Spinal cord (tissue), 10 donors: ENCODE measurements around the gene LRRC27. TPM values are rescaled to one million over a fixed set of nuclear protein-coding genes. Genes with fewer than 3 reads are reported as not detected.
"Not testable (repeated sequence)": the region's sequence is repeated elsewhere in the genome, so short reads cannot be mapped to it uniquely, and the experiment has no call there.

Source experiments
- DNase-seq, 6 donors: peaks; one replicate each; pipeline versions ENCODE4 v3.0.0 to v3.0.0-alpha.2; 2013 to 2015; ENCODE audit warnings: low spot score in 6 of 6, low read depth in 4 of 6
- H3K27ac ChIP-seq: one replicate; pipeline ENCODE4 v1.5.1; 2013; ENCODE audit warnings: low read depth, low read length, control low read depth
- H3K27me3 ChIP-seq: one replicate; pipeline ENCODE4 v1.6.1; 2013; ENCODE audit warnings: low read length; ENCODE audit not compliant: control insufficient read depth, insufficient read depth
- H3K36me3 ChIP-seq: one replicate; pipeline ENCODE4 v1.6.1; 2013; ENCODE audit warnings: low read length; ENCODE audit not compliant: control insufficient read depth, insufficient read depth
- H3K4me1 ChIP-seq: one replicate; pipeline ENCODE4 v1.6.1; 2013; ENCODE audit warnings: low read length; ENCODE audit not compliant: control insufficient read depth, insufficient read depth
- H3K4me3 ChIP-seq: one replicate; pipeline ENCODE4 v1.5.1; 2013; ENCODE audit warnings: low read depth, low read length, control low read depth
- H3K9me3 ChIP-seq: one replicate; pipeline ENCODE4 v1.6.1; 2013; ENCODE audit warnings: low read length; ENCODE audit not compliant: control insufficient read depth, insufficient read depth
- whole genome bisulfite sequencing: methylation state at CpG from one replicate; pipeline ENCODE4 v1.1.5; 2013; ENCODE audit warnings: missing lambda C conversion rate; ENCODE audit not compliant: insufficient coverage; 5-methylcytosine and 5-hydroxymethylcytosine counted together
- polyA plus RNA-seq, 2 donors: library from polyadenylated mRNA; unstranded; fragments of 120-200 nt; gene quantifications; one replicate each; pipeline ENCODE4 v1.2.1, GENCODE V29; 2013; ENCODE audit not compliant: insufficient read length in 2 of 2
- total RNA-seq, 2 donors: library from RNA; depleted of rRNA in 1 of 2; stranded (reverse); fragments of 120-200 nt in 1 of 2; fragments of >200 nt in 1 of 2; gene quantifications; one replicate each; pipeline versions ENCODE4 v1.2.3 to v1.2.4, GENCODE V29; 2013 to 2014
- donor health status: healthy.

Gene LRRC27
- total and polyA plus RNA-seq, 4 donors = 19.5 to 31.2 (median 26.5) TPM

GRCh38 chr10:132293813-132294520 lies 38.0 kb upstream of the LRRC27 start:
- Histone ChIP-seq H3K9me3 (no peaks in the 10 kb centered on the region), H3K4me1 (peaks cover 49% of the 10 kb centered on the region), H3K27ac (no peak overlapping the region), H3K27me3 (no peaks in the 10 kb centered on the region), H3K36me3 (peaks cover 10% of the 10 kb centered on the region), H3K4me3 (no peak overlapping the region)
- DNase-seq = no peak
- 69% methylated on average over 22 of the region's 25 CpGs for WGBS

- Histone ChIP-seq H3K27me3 (no peaks in the 10 kb centered on the region), H3K36me3 (peaks cover 10% of the 10 kb centered on the region), H3K27ac (no peak overlapping the region), H3K9me3 (no peaks in the 10 kb centered on the region), H3K4me3 (no peak overlapping the region), H3K4me1 (peaks cover 51% of the 10 kb centered on the region)
- 79% methylated on average over 23 of the region's 23 CpGs for WGBS
- no peak for DNase-seq
These were observed 37.3 kb upstream of the LRRC27 start for GRCh38 chr10:132294561-132295318.

GRCh38 chr10:132295481-132295880 lies 36.5 kb upstream of the LRRC27 start:
- H3K36me3 ChIP-seq = peaks cover 10% of the 10 kb centered on the region
- H3K9me3 ChIP-seq, H3K27me3 ChIP-seq, DNase-seq, H3K4me3 ChIP-seq, H3K27ac ChIP-seq: not testable (repeated sequence)
- peaks cover 55% of the 10 kb centered on the region for H3K4me1 ChIP-seq
- 97% methylated on average over 20 of the region's 23 CpGs for WGBS

GRCh38 chr10:132296666-132297443 lies 35.1 kb upstream of the LRRC27 start:
- Histone ChIP-seq H3K27ac (no peak overlapping the region), H3K36me3 (peaks cover 15% of the 10 kb centered on the region), H3K4me3 (no peak overlapping the region), H3K27me3 (no peaks in the 10 kb centered on the region), H3K9me3 (no peaks in the 10 kb centered on the region), H3K4me1 (peaks cover 55% of the 10 kb centered on the region)
- WGBS = 79% methylated on average over 27 of the region's 28 CpGs
- DNase-seq = no peak

GRCh38 chr10:132297526-132297925 lies 34.5 kb upstream of the LRRC27 start:
- no peak overlapping the region for H3K27ac ChIP-seq
- H3K4me3 ChIP-seq = no peak overlapping the region
- peaks cover 19% of the 10 kb centered on the region for H3K36me3 ChIP-seq
- peak in 2 of 6 donors; percentile 35 to 49 for DNase-seq
- no peaks in the 10 kb centered on the region for H3K27me3 ChIP-seq
- H3K4me1 ChIP-seq = peaks cover 54% of the 10 kb centered on the region
- 25% methylated on average over 9 of the region's 9 CpGs for WGBS
- no peaks in the 10 kb centered on the region for H3K9me3 ChIP-seq

GRCh38 chr10:132298038-132298881 lies 33.7 kb upstream of the LRRC27 start:
- 46% methylated on average over 27 of the region's 28 CpGs for WGBS

GRCh38 chr10:132299371-132300336 lies 32.3 kb upstream of the LRRC27 start:
- no peaks in the 10 kb centered on the region for H3K27me3 ChIP-seq
- no peak for DNase-seq
- peaks cover 17% of the 10 kb centered on the region for H3K36me3 ChIP-seq
- WGBS = 81% methylated on average over 25 of the region's 34 CpGs
- no peak overlapping the region for H3K4me3 ChIP-seq
- no peaks in the 10 kb centered on the region for H3K9me3 ChIP-seq
- H3K4me1 ChIP-seq = peaks cover 33% of the 10 kb centered on the region
- no peak overlapping the region for H3K27ac ChIP-seq

More at GRCh38 chr10:132298038-132298881, 33.7 kb upstream of the LRRC27 start:
- H3K4me1 ChIP-seq = peaks cover 47% of the 10 kb centered on the region
- H3K9me3 ChIP-seq = no peaks in the 10 kb centered on the region
- DNase-seq = no peak
- no peaks in the 10 kb centered on the region for H3K27me3 ChIP-seq
- H3K36me3 ChIP-seq = peaks cover 22% of the 10 kb centered on the region
- no peak overlapping the region for H3K4me3 ChIP-seq
- no peak overlapping the region for H3K27ac ChIP-seq

GRCh38 chr10:132300582-132300981 lies 31.4 kb upstream of the LRRC27 start:
- 88% methylated on average over 5 of the region's 10 CpGs for WGBS
- H3K36me3 ChIP-seq = peaks cover 14% of the 10 kb centered on the region
- no peaks in the 10 kb centered on the region for H3K9me3 ChIP-seq
- peaks cover 33% of the 10 kb centered on the region for H3K4me1 ChIP-seq
- H3K27ac ChIP-seq = no peak overlapping the region
- no peaks in the 10 kb centered on the region for H3K27me3 ChIP-seq
- H3K4me3 ChIP-seq = no peak overlapping the region
- no peak for DNase-seq
